B cell (primary cell): ENCODE results near the gene ZNF581. TPM values are rescaled to one million over a fixed set of nuclear protein-coding genes. Genes with fewer than 3 reads are reported as not detected.

ENCODE experiments used
- ATAC-seq: fragments of 200-7000 bp; cut with Tn5 transposase; one replicate; pipeline ENCODE4 v1.10.0; 2021; ENCODE audit warnings: low read depth, mild to moderate bottlenecking, moderate number of reproducible peaks, moderate library complexity
- CTCF ChIA-PET: fragments of 350-600 bp; sonication (Branson Sonifier 250); formaldehyde crosslinking; loops from one replicate; lab custom pipeline; 2021; ENCODE audit warnings: antibody characterized with exemption, inconsistent platforms; lab: Charles Lee
- POLR2A ChIA-PET: fragments of 350-600 bp; sonication (Branson Sonifier 250); formaldehyde crosslinking; loops from one replicate; lab custom pipeline; 2021; ENCODE audit warnings: antibody characterized with exemption; lab: Charles Lee
- DNase-seq: peaks from one replicate; pipeline ENCODE4 v3.0.0; 2013
- H2AFZ ChIP-seq: 2 replicates; pipeline ENCODE4 v1.6.1; 2012; ENCODE audit warnings: mild to moderate bottlenecking, low read depth, low read length; ENCODE audit not compliant: insufficient read depth, poor library complexity, severe bottlenecking
- H3K27ac ChIP-seq, 2 donors: 1 replicate in 1 of 2; 2 replicates in 1 of 2; pipeline ENCODE4 v1.5.1; 2012 to 2013; ENCODE audit warnings: low read length in 2 of 2, mild to moderate bottlenecking in 2 of 2, moderate library complexity in 1 of 2
- H3K27me3 ChIP-seq, 4 experiments: fragments of 200-600 bp in 1 of 4; sonication (generic) in 1 of 4; replicated peaks in 1 of 4; 1 replicate in 2 of 4; 2 replicates in 2 of 4; pipeline versions ENCODE4 v1.6.1 to v1.7.0; 2013 to 2016; ENCODE audit warnings: low read length in 3 of 4, mild to moderate bottlenecking in 2 of 4, mixed read lengths in 1 of 4, moderate library complexity in 1 of 4; ENCODE audit not compliant: insufficient read depth in 4 of 4, control insufficient read depth in 3 of 4; ENCODE audit errors: control extremely low read depth in 1 of 4
- H3K36me3 ChIP-seq, 2 experiments: replicated peaks in 1 of 2; 1 replicate in 1 of 2; 2 replicates in 1 of 2; pipeline versions ENCODE4 v1.6.1 to v1.7.1; 2013; ENCODE audit warnings: low read length in 1 of 2; ENCODE audit not compliant: insufficient read depth in 2 of 2, control insufficient read depth in 1 of 2; ENCODE audit errors: control extremely low read depth in 1 of 2, extremely low read depth in 1 of 2
- H3K4me1 ChIP-seq, 2 donors: fragments of 200-600 bp in 1 of 2; sonication (generic) in 1 of 2; 1 replicate in 1 of 2; 2 replicates in 1 of 2; pipeline versions ENCODE4 v1.5.1 to v1.6.1; 2013 to 2017; ENCODE audit warnings: low read length in 2 of 2; ENCODE audit not compliant: control insufficient read depth in 2 of 2, insufficient read depth in 2 of 2
- H3K4me2 ChIP-seq: replicated peaks from 2 replicates; pipeline ENCODE3; 2012; ENCODE audit warnings: mild to moderate bottlenecking, low read depth, low read length; ENCODE audit not compliant: poor library complexity, severe bottlenecking
- H3K4me3 ChIP-seq, 5 experiments: fragments of 200-600 bp in 1 of 5; sonication (generic) in 1 of 5; 1 replicate in 3 of 5; 2 replicates in 2 of 5; pipeline versions ENCODE4 v1.5.1 to v1.7.0; 2011 to 2016; ENCODE audit warnings: low read length in 4 of 5, mild to moderate bottlenecking in 4 of 5, low read depth in 2 of 5, control low read depth in 1 of 5, moderate library complexity in 1 of 5; ENCODE audit not compliant: insufficient read depth in 1 of 5; ENCODE audit errors: control extremely low read depth in 1 of 5, extremely low read depth in 1 of 5
- H3K79me2 ChIP-seq: fragments of 200-600 bp; sonication (generic); one replicate; pipeline ENCODE4 v1.6.0; 2016; ENCODE audit warnings: low read length; ENCODE audit not compliant: control insufficient read depth, insufficient read depth
- H3K9ac ChIP-seq: fragments of 200-600 bp; sonication (generic); 2 replicates; pipeline ENCODE4 v1.6.1; 2017; ENCODE audit warnings: mild to moderate bottlenecking, low read length, moderate library complexity
- H3K9me3 ChIP-seq, 3 donors: one replicate each; pipeline versions ENCODE4 v1.6.1 to v1.7.1; 2013; ENCODE audit warnings: low read length in 2 of 3; ENCODE audit not compliant: control insufficient read depth in 2 of 3, insufficient read depth in 1 of 3; ENCODE audit errors: control extremely low read depth in 1 of 3
- H4K20me1 ChIP-seq: 2 replicates; pipeline ENCODE4 v1.6.0; 2012; ENCODE audit warnings: mild to moderate bottlenecking, low read length; ENCODE audit not compliant: insufficient read depth, control insufficient read depth, poor library complexity, severe bottlenecking
- H3K27ac Mint-ChIP-seq: one replicate; pipeline ENCODE4 v1.8.0; 2021; ENCODE audit warnings: mixed read lengths
- H3K27me3 Mint-ChIP-seq: one replicate; pipeline ENCODE4 v1.8.0; 2021; ENCODE audit warnings: mixed read lengths
- H3K4me1 Mint-ChIP-seq: one replicate; pipeline ENCODE4 v1.8.0; 2021; ENCODE audit warnings: mixed read lengths
- H3K4me3 Mint-ChIP-seq: one replicate; pipeline ENCODE4 v1.8.0; 2021; ENCODE audit warnings: mixed read lengths
- H3K9me3 Mint-ChIP-seq: one replicate; pipeline ENCODE4 v1.8.0; 2022; ENCODE audit warnings: mixed read lengths; ENCODE audit not compliant: insufficient read depth
- EZH2 ChIP-seq: IDR thresholded peaks from 2 replicates; pipeline ENCODE4 v1.6.1; 2012; ENCODE audit warnings: borderline replicate concordance, low read depth, mild to moderate bottlenecking, moderate library complexity, low read length; ENCODE audit not compliant: insufficient read depth, poor library complexity, severe bottlenecking
- WGBS: methylation state at CpG from one replicate; pipeline ENCODE4 v1.1.5; 2013; ENCODE audit warnings: missing lambda C conversion rate; ENCODE audit not compliant: insufficient coverage; 5-methylcytosine and 5-hydroxymethylcytosine counted together
- intact Hi-C: fragments of 100-400 bp; cut with micrococcal nuclease; formaldehyde crosslinking; loops from one replicate; pipeline ENCODE4 v1.10.0; 2022
- polyA plus RNA-seq: library from polyadenylated mRNA; depleted of rRNA; stranded (reverse); fragments of >200 nt; gene quantifications from 2 replicates; pipeline ENCODE4 v1.2.3, GENCODE V29; 2012
- total RNA-seq, 2 donors: library from RNA; stranded (reverse); fragments of 120-200 nt in 1 of 2; gene quantifications; 1 replicate in 1 of 2; 2 replicates in 1 of 2; pipeline versions ENCODE4 v1.2.3 to v1.2.4, GENCODE V29; 2013 to 2022
- TF ChIP-seq, protein P1 (sequence below): fragments of 200-600 bp; IDR thresholded peaks from one replicate; pipeline ENCODE4 v1.8.0; 2022; ENCODE audit warnings: antibody characterized with exemption, mild to moderate bottlenecking

Gene ZNF581
- total and polyA plus RNA-seq, 2 donors (not counting 1 experiment from before 2014, with no cell fraction given): 48.2 to 51.3 TPM

DNA sequence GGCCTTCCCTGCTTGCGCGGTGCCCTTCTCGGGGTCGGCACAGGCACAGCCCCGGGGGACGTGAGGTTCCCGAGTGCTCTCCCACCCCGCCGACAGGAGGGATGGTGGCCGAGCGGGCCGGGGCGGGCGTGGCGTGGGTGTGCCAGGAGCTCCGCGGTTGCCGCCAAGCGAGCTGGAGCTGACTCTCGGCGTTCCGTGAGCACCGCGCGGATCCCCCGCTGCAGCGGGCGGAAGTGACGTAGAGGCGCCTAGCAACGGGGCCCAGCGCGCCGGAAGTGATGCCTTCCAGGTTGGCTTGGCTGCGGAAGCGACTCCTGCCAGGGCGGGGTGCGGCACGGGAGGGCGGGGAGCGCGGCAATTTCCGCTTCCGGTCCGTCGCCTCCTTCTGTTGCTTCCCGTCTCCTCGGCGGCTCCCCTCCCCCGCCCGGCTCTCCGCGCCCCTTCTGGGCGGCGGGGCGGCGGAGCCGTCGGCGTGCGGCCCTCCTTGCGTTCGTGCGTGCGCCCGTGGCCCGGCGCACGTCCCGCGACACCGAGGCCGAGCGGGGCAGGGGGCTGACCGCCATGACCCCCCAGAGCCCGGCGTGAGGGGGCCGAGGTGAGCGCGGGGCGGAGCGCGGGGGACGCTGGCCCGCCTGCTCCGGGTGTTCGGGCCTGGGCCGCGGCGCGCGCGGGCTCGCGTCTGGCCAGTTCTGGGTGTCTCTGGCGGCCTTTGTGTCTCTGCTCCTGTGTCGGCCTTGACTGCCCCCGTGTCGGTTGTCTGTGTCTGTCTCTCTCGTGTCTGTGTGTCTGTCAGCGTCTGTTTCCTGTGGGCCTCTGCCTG, 31.6 kb downstream of the ZNF581 start, which contains the start of gene EPN1:
Gene EPN1 (plus strand): TSS at position 386 of the 820 bp plus-strand sequence. CDS start 3,402 bp downstream, outside the sequence.
- CTCF ChIA-PET: interaction anchor here (0.6 to 1.4 kb wide), 2 partner anchors 28 to 42 kb away, joined by 3 to 4 read pairs; no protein-coding TSS in a partner anchor
- Mint-ChIP-seq H3K9me3 (no peaks in the 10 kb centered on the region), H3K27me3 (no peaks in the 10 kb centered on the region), H3K4me1 (peaks cover 70% of the 10 kb centered on the region), H3K27ac (peak within 1 kb of the TSS; percentile 91), H3K4me3 (peak within 1 kb of the TSS; percentile 95)
- H3K27me3 ChIP-seq: no peaks in the 10 kb centered on the region
- peak within 1 kb of the TSS; percentile 87 to 93 for H3K27ac ChIP-seq
- ATAC-seq (peak; percentile 63), DNase-seq (peak; percentile 98)
- TF ChIP-seq, protein P1, sequence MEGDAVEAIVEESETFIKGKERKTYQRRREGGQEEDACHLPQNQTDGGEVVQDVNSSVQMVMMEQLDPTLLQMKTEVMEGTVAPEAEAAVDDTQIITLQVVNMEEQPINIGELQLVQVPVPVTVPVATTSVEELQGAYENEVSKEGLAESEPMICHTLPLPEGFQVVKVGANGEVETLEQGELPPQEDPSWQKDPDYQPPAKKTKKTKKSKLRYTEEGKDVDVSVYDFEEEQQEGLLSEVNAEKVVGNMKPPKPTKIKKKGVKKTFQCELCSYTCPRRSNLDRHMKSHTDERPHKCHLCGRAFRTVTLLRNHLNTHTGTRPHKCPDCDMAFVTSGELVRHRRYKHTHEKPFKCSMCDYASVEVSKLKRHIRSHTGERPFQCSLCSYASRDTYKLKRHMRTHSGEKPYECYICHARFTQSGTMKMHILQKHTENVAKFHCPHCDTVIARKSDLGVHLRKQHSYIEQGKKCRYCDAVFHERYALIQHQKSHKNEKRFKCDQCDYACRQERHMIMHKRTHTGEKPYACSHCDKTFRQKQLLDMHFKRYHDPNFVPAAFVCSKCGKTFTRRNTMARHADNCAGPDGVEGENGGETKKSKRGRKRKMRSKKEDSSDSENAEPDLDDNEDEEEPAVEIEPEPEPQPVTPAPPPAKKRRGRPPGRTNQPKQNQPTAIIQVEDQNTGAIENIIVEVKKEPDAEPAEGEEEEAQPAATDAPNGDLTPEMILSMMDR: no peak
- no peak for TF ChIP-seq EZH2
- H3K9me3 ChIP-seq: no peaks in the 10 kb centered on the region
- WGBS: 2% methylated on average over 100 of the region's 101 CpGs
- POLR2A ChIA-PET: interaction anchor here (1.3 to 1.4 kb wide), 2 partner anchors 20 to 21 kb away, joined by 4 to 6 read pairs; partner anchors contain the start of gene U2AF2
- H3K79me2 ChIP-seq: peaks cover 68% of the 10 kb centered on the region
- peak within 1 kb of the TSS; percentile 70 for H2AFZ ChIP-seq
- peaks cover 44 to 59% of the 10 kb centered on the region in 2 donors for H3K4me1 ChIP-seq
- H3K36me3 ChIP-seq: peaks cover 0 to 57% of the 10 kb centered on the region in 2 experiments
- peak within 1 kb of the TSS; percentile 82 for H3K4me2 ChIP-seq
- peak within 1 kb of the TSS; percentile 80 for H3K9ac ChIP-seq
- intact Hi-C loops: loop anchor here (1.0 to 5.0 kb wide), 4 partner anchors 21 to 1473 kb away; partner anchors contain the start of genes PPP1R12C, RPS9, ZNF580 and ZNF581
- peak within 1 kb of the TSS; percentile 64 to 93 (median 77) for H3K4me3 ChIP-seq
- peaks cover 73% of the 10 kb centered on the region for H4K20me1 ChIP-seq
